ENCODE results near the gene ANTKMT. TPM values are rescaled to one million over a fixed set of nuclear protein-coding genes. Genes with fewer than 3 reads are reported as not detected.

The ANTKMT gene
- total RNA-seq, 1 donor from 2014 or later = 58.0 TPM

GRCh38 chr16:676565-676902 is 44.4 kb upstream of the ANTKMT start:
- H3K4me3 Mint-ChIP-seq = no peak overlapping the region
- no peak for ATAC-seq (ENCODE audit: low read depth)
- H3K9me3 Mint-ChIP-seq = no peaks in the 10 kb centered on the region
- DNase-seq = no peak
- ChIA-PET POLR2A (interaction anchor here (0.6 to 2.4 kb wide), 4 partner anchors 9 to 130 kb away, joined by 3 to 12 read pairs (median 4); partner anchors contain the start of genes RHOT2 and WDR24), CTCF (no interaction called here)
- no peak overlapping the region for H3K27ac Mint-ChIP-seq
- TF ChIP-seq CTCF (IDR thresholded peaks at IDR 0.05) = no peak
- intact Hi-C loops (cut with micrococcal nuclease) = no loop called here
- H3K36me3 Mint-ChIP-seq (ENCODE audit: low read depth) = peaks cover 25% of the 10 kb centered on the region
- H3K27me3 Mint-ChIP-seq = peaks cover 9% of the 10 kb centered on the region
- H3K4me1 Mint-ChIP-seq = peaks cover 22% of the 10 kb centered on the region

- peaks cover 25% of the 10 kb centered on the region for H3K36me3 Mint-ChIP-seq (ENCODE audit: low read depth)
- ChIA-PET CTCF (no interaction called here), POLR2A (interaction anchor here (1.1 to 2.4 kb wide), 2 partner anchors 9 to 13 kb away, joined by 4 to 12 read pairs; partner anchors contain the start of genes RHOT2 and WDR24)
- peaks cover 9% of the 10 kb centered on the region for H3K27me3 Mint-ChIP-seq
- intact Hi-C loops (cut with micrococcal nuclease) = no loop called here
- DNase-seq (no peak), ATAC-seq (ENCODE audit: low read depth) (no peak)
- H3K27ac Mint-ChIP-seq = no peak overlapping the region
- H3K4me3 Mint-ChIP-seq = no peak overlapping the region
- H3K4me1 Mint-ChIP-seq = peaks cover 26% of the 10 kb centered on the region
- no peak for TF ChIP-seq CTCF (IDR thresholded peaks at IDR 0.05)
- H3K9me3 Mint-ChIP-seq = no peaks in the 10 kb centered on the region
These were observed 44.0 kb upstream of the ANTKMT start for GRCh38 chr16:676913-677312.

GRCh38 chr16:677316-678190 is 43.4 kb upstream of the ANTKMT start:
- TF ChIP-seq CTCF (IDR thresholded peaks at IDR 0.05) = no peak
- DNase-seq = no peak
- Mint-ChIP-seq H3K4me3 (no peak overlapping the region), H3K36me3 (ENCODE audit: low read depth) (peaks cover 27% of the 10 kb centered on the region), H3K4me1 (peaks cover 32% of the 10 kb centered on the region), H3K9me3 (no peaks in the 10 kb centered on the region), H3K27ac (no peak overlapping the region), H3K27me3 (peaks cover 9% of the 10 kb centered on the region)
- ChIA-PET CTCF (interaction anchor here (1.2 kb wide), 1 partner anchor 10 kb away, joined by 3 read pairs; the partner anchor contains the start of gene RHOT2), POLR2A (no interaction called here)
- no peak for ATAC-seq (ENCODE audit: low read depth)
- intact Hi-C loops (cut with micrococcal nuclease) = loop anchor here (2.0 kb wide), 1 partner anchor 17 kb away; no protein-coding TSS in a partner anchor

GRCh38 chr16:678209-678857 is 42.6 kb upstream of the ANTKMT start:
- H3K36me3 Mint-ChIP-seq (ENCODE audit: low read depth) = peaks cover 25% of the 10 kb centered on the region
- ATAC-seq (ENCODE audit: low read depth) (no peak), DNase-seq (no peak)
- H3K9me3 Mint-ChIP-seq = no peaks in the 10 kb centered on the region
- peaks cover 39% of the 10 kb centered on the region for H3K4me1 Mint-ChIP-seq
- intact Hi-C loops (cut with micrococcal nuclease) = loop anchor here (2.0 kb wide), 1 partner anchor 18 kb away; no protein-coding TSS in a partner anchor
- ChIA-PET POLR2A (interaction anchor here (3.9 to 4.5 kb wide), 2 partner anchors 9 to 12 kb away, joined by 31 to 41 read pairs; partner anchors contain the start of genes RHOT2 and WDR24), CTCF (interaction anchor here (1.2 kb wide), 1 partner anchor 11 kb away, joined by 3 read pairs; the partner anchor contains the start of gene RHOT2)
- no peak for TF ChIP-seq CTCF (IDR thresholded peaks at IDR 0.05)
- H3K27ac Mint-ChIP-seq = no peak overlapping the region
- H3K27me3 Mint-ChIP-seq = peaks cover 9% of the 10 kb centered on the region
- no peak overlapping the region for H3K4me3 Mint-ChIP-seq

Data from activated B cell treated with CpG ODN at 0.5 μM for 24 hours (primary cell).